Measurements from ENCODE around the gene NIPA2.

The NIPA2 gene

DNA sequence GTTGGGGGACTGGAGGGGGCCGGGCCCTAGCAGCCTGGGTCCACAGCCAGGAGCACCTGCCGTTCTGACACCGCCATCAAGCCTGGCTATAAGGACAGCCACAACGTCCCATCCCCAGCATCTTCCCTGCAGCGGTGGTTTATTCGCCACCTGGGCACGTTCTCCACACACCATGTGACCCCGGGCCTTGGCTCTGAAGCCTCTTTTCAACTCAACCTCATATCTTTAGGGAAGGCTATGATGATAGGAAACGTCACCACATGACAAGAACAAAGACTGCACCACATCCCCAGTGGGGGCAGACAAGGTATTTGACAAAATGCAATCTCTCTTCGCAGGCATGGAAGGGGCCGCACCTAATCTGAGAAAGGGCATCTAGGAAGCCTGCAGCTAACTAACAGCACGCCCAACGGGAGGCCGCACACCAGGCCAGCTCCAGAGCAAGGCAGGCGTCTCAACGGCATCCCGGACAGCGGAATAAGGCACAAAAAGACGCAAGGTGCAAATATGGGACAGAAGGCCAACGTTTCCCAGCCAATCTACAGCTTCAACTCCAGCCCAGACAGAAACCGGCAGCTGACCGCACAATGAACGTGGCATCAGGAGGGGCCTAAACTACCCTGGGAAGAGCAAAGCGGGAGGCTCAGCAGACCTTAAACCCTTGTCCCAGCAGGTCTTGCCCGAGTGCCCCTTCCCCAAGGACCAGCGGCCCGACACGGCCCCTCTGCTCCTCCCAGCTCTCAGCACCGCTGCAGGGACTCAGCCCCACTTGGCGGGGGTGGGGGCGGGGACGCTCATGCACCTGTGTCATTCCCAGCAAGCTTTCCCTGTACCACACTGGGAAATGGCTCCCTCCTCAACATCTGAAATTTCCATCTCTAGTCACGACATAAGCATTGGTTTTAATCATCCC is 41.9 kb downstream of the NIPA2 start:
- H3K79me2 ChIP-seq (ENCODE audit: low read length), result no peaks in the 10 kb centered on the region
- no peaks in the 10 kb centered on the region for H3K36me3 ChIP-seq (replicated peaks; ENCODE audit: insufficient read depth, low read length)
- no peaks in the 10 kb centered on the region for H3K27me3 ChIP-seq (replicated peaks; ENCODE audit: insufficient read depth, low read length)
- H3K4me1 ChIP-seq (ENCODE audit: low read length), result no peaks in the 10 kb centered on the region
- H3K4me3 ChIP-seq (ENCODE audit: low read length), result no peak overlapping the region
- H2AFZ ChIP-seq (ENCODE audit: low read length), result no peak overlapping the region
- no peaks in the 10 kb centered on the region for H3K9me2 ChIP-seq (replicated peaks; ENCODE audit: insufficient read depth, low read length)
- H3K9me3 ChIP-seq (replicated peaks; ENCODE audit: insufficient read depth, low read length), result no peaks in the 10 kb centered on the region
- H4K20me1 ChIP-seq (ENCODE audit: insufficient read depth, low read length), result no peaks in the 10 kb centered on the region
- no peaks in the 10 kb centered on the region for H3F3A ChIP-seq (ENCODE audit: insufficient read depth, low read length)
- DNase-seq, result no peak
- H3K4me2 ChIP-seq (ENCODE audit: low read depth, low read length), result no peak overlapping the region
- TF ChIP-seq EZH2phosphoT487 (IDR thresholded peaks at IDR 0.05; ENCODE audit: low read length), result no peak
- TF ChIP-seq EZH2 (optimal IDR thresholded peaks at IDR 0.05; ENCODE audit: low read depth, low read length), result no peak
- TF ChIP-seq, protein P1, sequence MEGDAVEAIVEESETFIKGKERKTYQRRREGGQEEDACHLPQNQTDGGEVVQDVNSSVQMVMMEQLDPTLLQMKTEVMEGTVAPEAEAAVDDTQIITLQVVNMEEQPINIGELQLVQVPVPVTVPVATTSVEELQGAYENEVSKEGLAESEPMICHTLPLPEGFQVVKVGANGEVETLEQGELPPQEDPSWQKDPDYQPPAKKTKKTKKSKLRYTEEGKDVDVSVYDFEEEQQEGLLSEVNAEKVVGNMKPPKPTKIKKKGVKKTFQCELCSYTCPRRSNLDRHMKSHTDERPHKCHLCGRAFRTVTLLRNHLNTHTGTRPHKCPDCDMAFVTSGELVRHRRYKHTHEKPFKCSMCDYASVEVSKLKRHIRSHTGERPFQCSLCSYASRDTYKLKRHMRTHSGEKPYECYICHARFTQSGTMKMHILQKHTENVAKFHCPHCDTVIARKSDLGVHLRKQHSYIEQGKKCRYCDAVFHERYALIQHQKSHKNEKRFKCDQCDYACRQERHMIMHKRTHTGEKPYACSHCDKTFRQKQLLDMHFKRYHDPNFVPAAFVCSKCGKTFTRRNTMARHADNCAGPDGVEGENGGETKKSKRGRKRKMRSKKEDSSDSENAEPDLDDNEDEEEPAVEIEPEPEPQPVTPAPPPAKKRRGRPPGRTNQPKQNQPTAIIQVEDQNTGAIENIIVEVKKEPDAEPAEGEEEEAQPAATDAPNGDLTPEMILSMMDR (IDR thresholded peaks at IDR 0.05; ENCODE audit: low read length), result no peak
- H3K9ac ChIP-seq (ENCODE audit: low read length), result no peak overlapping the region
- no peak overlapping the region for H3K27ac ChIP-seq (ENCODE audit: low read length)

DNA sequence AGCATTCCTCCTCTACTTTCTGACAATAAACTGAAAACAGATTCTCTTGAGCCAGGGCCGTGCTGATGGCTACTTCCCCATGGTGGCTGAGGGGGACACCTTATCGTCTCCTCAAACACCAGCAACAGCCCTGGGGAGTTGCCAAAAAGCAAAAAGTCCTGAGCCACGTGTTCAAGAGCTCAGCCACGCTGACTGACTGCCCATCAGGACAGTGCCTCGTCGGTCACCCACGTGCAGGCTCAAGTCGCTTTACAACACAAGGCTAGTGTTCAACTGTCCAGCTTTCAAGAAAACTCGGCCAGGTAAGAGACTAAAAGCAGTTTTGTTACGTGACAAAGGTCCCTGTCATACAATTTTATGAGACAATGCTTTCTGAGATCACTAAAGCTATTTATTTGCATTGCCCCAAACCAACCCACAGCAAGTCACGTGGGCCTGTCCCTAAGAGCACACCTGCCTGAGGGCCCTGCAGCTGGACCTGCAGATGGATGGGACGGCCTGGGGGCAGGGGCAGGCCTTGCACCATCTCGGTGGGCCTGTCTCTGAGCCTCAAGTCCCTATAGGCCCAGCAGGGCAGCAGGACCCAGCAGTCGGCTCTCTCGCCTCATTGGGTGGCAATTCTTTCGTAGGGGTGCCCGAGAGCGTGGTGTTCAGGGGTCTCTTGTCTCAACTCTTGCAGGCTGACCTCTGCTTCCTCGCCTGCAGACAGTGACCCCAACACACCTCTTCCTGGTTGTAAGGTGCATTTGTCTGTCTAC is 42.7 kb downstream of the NIPA2 start:
- Histone ChIP-seq H3F3A (ENCODE audit: insufficient read depth, low read length) (no peaks in the 10 kb centered on the region), H3K9ac (ENCODE audit: low read length) (no peak overlapping the region), H3K79me2 (ENCODE audit: low read length) (no peaks in the 10 kb centered on the region), H3K4me1 (ENCODE audit: low read length) (no peaks in the 10 kb centered on the region), H2AFZ (ENCODE audit: low read length) (no peak overlapping the region), H3K4me2 (ENCODE audit: low read depth, low read length) (no peak overlapping the region), H3K9me3 (replicated peaks; ENCODE audit: insufficient read depth, low read length) (no peaks in the 10 kb centered on the region), H3K36me3 (replicated peaks; ENCODE audit: insufficient read depth, low read length) (no peaks in the 10 kb centered on the region), H3K4me3 (ENCODE audit: low read length) (no peak overlapping the region), H4K20me1 (ENCODE audit: insufficient read depth, low read length) (no peaks in the 10 kb centered on the region), H3K27ac (ENCODE audit: low read length) (no peak overlapping the region), H3K9me2 (replicated peaks; ENCODE audit: insufficient read depth, low read length) (no peaks in the 10 kb centered on the region), H3K27me3 (replicated peaks; ENCODE audit: insufficient read depth, low read length) (no peaks in the 10 kb centered on the region)
- TF ChIP-seq EZH2 (optimal IDR thresholded peaks at IDR 0.05; ENCODE audit: low read depth, low read length) (no peak), EZH2phosphoT487 (IDR thresholded peaks at IDR 0.05; ENCODE audit: low read length) (no peak)
- TF ChIP-seq, protein P1 (IDR thresholded peaks at IDR 0.05; ENCODE audit: low read length), result no peak
- no peak for DNase-seq

DNA sequence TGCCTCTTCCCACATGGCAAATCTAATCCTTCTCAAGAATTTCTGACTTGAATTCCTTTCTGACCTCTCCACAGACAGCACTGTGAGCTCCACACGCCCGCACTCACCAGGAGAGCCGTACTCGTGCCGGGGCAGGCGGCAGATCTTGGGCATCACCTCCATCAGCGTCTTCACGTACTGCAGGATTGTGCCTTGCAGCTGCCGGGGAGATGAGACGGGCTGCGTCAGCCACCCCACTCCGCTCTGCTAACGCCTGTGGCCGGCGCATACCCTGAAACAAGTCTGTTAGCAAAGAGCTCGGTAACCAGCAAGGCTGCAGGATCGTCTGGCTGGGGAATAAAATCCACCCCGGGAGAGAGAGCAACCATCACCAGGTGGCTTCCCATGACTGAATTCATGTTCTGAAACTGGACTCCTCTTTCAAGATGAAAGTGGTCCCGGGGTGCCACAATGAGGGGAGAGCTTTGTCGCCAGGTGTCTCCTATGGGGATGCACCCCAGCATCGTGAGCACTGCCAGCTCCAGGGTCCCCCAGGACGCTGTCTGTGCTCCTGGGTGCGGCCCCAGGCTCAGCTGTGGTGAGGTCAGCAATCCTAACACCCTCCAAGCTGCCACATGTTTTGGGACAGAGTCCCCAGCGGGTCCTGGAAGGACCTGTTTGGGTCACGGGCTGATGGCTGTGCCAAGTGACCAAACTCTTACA is 43.4 kb downstream of the NIPA2 start:
- Histone ChIP-seq H3K9me3 (replicated peaks; ENCODE audit: insufficient read depth, low read length) (no peaks in the 10 kb centered on the region), H4K20me1 (ENCODE audit: insufficient read depth, low read length) (no peaks in the 10 kb centered on the region), H3K9ac (ENCODE audit: low read length) (no peak overlapping the region), H3K36me3 (replicated peaks; ENCODE audit: insufficient read depth, low read length) (no peaks in the 10 kb centered on the region), H3F3A (ENCODE audit: insufficient read depth, low read length) (no peaks in the 10 kb centered on the region), H3K27ac (ENCODE audit: low read length) (no peak overlapping the region), H3K27me3 (replicated peaks; ENCODE audit: insufficient read depth, low read length) (no peaks in the 10 kb centered on the region), H3K4me1 (ENCODE audit: low read length) (no peaks in the 10 kb centered on the region), H2AFZ (ENCODE audit: low read length) (no peak overlapping the region), H3K79me2 (ENCODE audit: low read length) (no peaks in the 10 kb centered on the region), H3K4me3 (ENCODE audit: low read length) (no peak overlapping the region), H3K9me2 (replicated peaks; ENCODE audit: insufficient read depth, low read length) (no peaks in the 10 kb centered on the region), H3K4me2 (ENCODE audit: low read depth, low read length) (no peak overlapping the region)
- TF ChIP-seq EZH2 (optimal IDR thresholded peaks at IDR 0.05; ENCODE audit: low read depth, low read length) (no peak), EZH2phosphoT487 (IDR thresholded peaks at IDR 0.05; ENCODE audit: low read length) (no peak)
- TF ChIP-seq, protein P1 (IDR thresholded peaks at IDR 0.05; ENCODE audit: low read length), result no peak
- no peak for DNase-seq
